ENCODE results near the gene GNE.

DNA sequence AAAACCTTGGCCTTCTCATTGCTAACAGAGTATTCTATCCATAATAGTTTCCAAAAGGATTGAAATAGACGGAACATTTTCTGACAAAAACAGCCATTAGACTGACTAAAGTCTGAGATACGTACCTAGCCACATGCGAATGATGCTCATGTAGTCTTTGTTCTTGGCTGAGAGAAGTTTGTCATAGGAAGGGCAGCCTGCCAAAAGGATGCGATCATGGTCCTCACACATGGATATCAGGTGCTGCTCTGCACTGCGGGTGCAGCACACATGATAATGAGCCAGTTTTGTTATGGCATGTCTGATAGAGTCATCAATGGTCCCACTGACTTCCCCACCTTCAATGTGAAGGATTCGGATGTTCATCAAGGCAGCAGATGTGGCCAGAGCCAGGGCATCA lies 12.3 kb downstream of the GNE start:
- TF ChIP-seq YY1 (IDR thresholded peaks at IDR 0.05; ENCODE audit: low read depth): no peak
- TF ChIP-seq, protein P1, sequence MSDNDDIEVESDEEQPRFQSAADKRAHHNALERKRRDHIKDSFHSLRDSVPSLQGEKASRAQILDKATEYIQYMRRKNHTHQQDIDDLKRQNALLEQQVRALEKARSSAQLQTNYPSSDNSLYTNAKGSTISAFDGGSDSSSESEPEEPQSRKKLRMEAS (IDR thresholded peaks at IDR 0.05): no peak
- no peak for TF ChIP-seq TCF12 (IDR thresholded peaks at IDR 0.05; ENCODE audit: low read depth)
- TF ChIP-seq, protein P2, sequence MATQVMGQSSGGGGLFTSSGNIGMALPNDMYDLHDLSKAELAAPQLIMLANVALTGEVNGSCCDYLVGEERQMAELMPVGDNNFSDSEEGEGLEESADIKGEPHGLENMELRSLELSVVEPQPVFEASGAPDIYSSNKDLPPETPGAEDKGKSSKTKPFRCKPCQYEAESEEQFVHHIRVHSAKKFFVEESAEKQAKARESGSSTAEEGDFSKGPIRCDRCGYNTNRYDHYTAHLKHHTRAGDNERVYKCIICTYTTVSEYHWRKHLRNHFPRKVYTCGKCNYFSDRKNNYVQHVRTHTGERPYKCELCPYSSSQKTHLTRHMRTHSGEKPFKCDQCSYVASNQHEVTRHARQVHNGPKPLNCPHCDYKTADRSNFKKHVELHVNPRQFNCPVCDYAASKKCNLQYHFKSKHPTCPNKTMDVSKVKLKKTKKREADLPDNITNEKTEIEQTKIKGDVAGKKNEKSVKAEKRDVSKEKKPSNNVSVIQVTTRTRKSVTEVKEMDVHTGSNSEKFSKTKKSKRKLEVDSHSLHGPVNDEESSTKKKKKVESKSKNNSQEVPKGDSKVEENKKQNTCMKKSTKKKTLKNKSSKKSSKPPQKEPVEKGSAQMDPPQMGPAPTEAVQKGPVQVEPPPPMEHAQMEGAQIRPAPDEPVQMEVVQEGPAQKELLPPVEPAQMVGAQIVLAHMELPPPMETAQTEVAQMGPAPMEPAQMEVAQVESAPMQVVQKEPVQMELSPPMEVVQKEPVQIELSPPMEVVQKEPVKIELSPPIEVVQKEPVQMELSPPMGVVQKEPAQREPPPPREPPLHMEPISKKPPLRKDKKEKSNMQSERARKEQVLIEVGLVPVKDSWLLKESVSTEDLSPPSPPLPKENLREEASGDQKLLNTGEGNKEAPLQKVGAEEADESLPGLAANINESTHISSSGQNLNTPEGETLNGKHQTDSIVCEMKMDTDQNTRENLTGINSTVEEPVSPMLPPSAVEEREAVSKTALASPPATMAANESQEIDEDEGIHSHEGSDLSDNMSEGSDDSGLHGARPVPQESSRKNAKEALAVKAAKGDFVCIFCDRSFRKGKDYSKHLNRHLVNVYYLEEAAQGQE (IDR thresholded peaks at IDR 0.05; ENCODE audit: low read depth): no peak
- no peak for TF ChIP-seq RAD21 (IDR thresholded peaks at IDR 0.05; ENCODE audit: low read depth)
- no peak for TF ChIP-seq CEBPB (IDR thresholded peaks at IDR 0.05)
